G401.6 (cell line): ENCODE data around the gene DYDC2.
"Not testable (repeated sequence)": the region's sequence is repeated elsewhere in the genome, so short reads cannot be mapped to it uniquely, and the experiment has no call there.

Experiments
- FAIRE-seq: peaks from 2 replicates; lab custom pipeline; 2012; peaks lifted over from hg19 to GRCh38; lab: Jason Lieb, UNC

DYDC2 gene

DNA sequence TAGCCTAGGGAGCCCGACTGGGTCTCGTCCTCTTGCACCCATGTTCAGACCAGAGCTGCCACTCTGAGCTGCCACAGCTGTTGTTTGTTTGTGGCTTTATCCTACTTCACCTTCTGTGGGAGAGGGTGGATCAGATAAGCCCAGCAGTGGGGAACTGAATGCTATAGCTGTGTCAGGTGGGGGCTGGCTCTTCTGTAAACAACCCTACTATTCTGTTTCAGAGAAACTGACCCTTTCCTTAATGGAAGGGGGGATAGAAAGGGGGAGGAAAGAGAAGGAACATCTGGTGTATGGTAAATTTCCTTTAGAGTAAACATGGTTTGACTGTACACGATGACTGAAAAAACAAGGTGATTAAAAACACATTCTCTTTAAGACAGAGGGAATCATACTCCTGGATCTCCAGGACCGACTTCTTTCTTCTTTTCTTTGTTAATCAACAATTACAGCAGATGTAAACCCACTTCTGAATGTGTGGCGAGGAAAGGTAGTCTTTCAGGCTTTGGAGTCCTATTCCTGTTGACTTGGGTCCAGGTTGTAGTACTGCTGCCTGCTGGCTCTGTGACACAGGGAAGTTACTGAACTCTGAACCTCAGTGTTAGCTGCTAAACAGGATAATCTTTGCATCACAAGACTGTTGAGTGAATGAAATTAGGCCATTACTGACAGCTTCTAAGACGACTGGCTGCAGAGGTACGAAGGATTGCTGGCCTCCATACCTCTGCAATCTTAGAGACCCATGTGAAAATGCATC lies 57.7 kb downstream of the DYDC2 start:
- no peak for FAIRE-seq

GRCh38 chr10:80415734-80416478 lies 59.3 kb downstream of the DYDC2 start:
- FAIRE-seq: no peak

DNA sequence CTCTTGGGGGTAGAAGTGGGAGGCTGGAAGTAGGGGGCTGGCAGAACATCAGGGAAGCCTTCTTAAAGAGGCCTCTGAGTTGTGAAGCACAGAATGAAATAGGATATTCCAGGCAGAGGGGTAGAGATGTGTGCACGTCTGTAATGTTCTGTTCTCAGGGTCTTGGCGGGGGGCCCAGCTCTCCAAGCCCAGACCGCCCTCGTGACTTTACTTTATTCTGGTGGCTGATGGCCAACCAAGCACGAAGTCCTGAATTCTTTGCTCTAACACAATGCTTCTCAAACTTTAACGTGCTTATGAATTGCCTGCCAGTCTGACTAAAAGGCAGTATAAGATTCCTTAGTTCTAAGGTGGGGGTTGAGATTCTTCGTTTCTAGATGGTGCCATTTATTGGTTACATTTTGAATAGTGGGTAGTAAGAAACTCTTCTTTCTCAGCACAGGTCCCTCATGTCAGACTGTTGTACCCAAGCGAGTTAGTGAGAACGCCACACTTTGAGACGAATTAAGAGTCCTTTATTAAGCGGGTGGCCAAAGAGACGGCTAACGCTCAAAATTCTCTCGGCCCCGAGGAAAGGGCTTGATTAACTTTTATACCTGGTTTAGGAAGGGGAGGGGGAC lies 60.0 kb downstream of the DYDC2 start:
- no peak for FAIRE-seq

DNA sequence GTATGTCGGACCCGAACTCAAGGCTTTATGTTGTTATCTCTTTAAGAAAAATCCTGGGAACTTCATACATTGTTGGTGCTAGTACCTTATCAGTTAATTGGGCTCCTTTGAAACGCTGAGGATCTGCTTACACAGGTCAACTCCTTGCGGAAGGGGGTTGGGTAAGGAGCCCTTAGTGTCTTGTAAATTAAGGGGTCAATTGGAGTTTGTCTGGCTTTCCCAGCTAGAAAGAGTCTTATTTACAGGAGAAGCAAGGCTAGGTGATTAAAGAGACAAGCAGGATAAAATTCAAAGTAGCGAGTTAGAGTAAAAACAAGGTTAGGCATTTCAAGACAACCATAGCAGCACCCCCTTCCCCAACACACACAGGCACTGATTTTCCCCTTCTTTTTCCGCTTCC lies 60.7 kb downstream of the DYDC2 start:
- FAIRE-seq: not testable (repeated sequence)
